ENCODE measurements around the gene YTHDC2. TPM values are rescaled to one million over a fixed set of nuclear protein-coding genes. Genes with fewer than 3 reads are reported as not detected.

YTHDC2 gene
- total and polyA plus RNA-seq, 8 donors: 3.8 to 78.0 (median 22.9) TPM

- Histone ChIP-seq H3K9me3 (peaks cover 0 to 22% (median 15%) of the 10 kb centered on the region in 4 donors), H3K4me3 (no peak overlapping the region), H3K36me3 (no peaks in the 10 kb centered on the region), H3K27me3 (peaks cover 2 to 61% (median 32%) of the 10 kb centered on the region in 3 donors), H3K4me1 (peaks cover 16 to 25% (median 22%) of the 10 kb centered on the region in 4 donors), H3K27ac (no peak overlapping the region)
- intact Hi-C loops (cut with DNase I; ENCODE audit: low total_unique reads): no loop called here
- TF ChIP-seq POLR2A (IDR thresholded peaks at IDR 0.05) (no peak), POLR2AphosphoS5 (IDR thresholded peaks at IDR 0.05) (no peak), CTCF (IDR thresholded peaks at IDR 0.05) (no peak), EP300 (IDR thresholded peaks at IDR 0.05) (no peak)
- DNase-seq: no peak
- WGBS, 5 donors: 96 to 100% (median 98%) methylated on average over 3 of the region's 3 CpGs
Observed at GRCh38 chr5:113490317-113490716, 23.2 kb upstream of the YTHDC2 start.

GRCh38 chr5:113491022-113491421 is 22.5 kb upstream of the YTHDC2 start:
- H3K4me1 ChIP-seq: peaks cover 16 to 25% (median 22%) of the 10 kb centered on the region in 4 donors
- peaks cover 0 to 22% (median 15%) of the 10 kb centered on the region in 4 donors for H3K9me3 ChIP-seq
- no peaks in the 10 kb centered on the region for H3K36me3 ChIP-seq
- no peak for TF ChIP-seq EP300 (IDR thresholded peaks at IDR 0.05)
- TF ChIP-seq CTCF (IDR thresholded peaks at IDR 0.05): no peak
- no peak for TF ChIP-seq POLR2AphosphoS5 (IDR thresholded peaks at IDR 0.05)
- no peak for TF ChIP-seq POLR2A (IDR thresholded peaks at IDR 0.05)
- DNase-seq: no peak
- whole genome bisulfite sequencing, 5 donors: 84 to 92% (median 88%) methylated on average over 2 of the region's 2 CpGs
- intact Hi-C loops (cut with DNase I; ENCODE audit: low total_unique reads): no loop called here
- peaks cover 2 to 54% (median 29%) of the 10 kb centered on the region in 3 donors for H3K27me3 ChIP-seq
- no peak overlapping the region for H3K4me3 ChIP-seq
- no peak overlapping the region for H3K27ac ChIP-seq

- 86 to 94% (median 91%) methylated on average over 1 of the region's 1 CpG for WGBS, 5 donors
- intact Hi-C loops (cut with DNase I; ENCODE audit: low total_unique reads): no loop called here
Observed at GRCh38 chr5:113493446-113493845, 20.0 kb upstream of the YTHDC2 start.

GRCh38 chr5:113495422-113495841 is 18.1 kb upstream of the YTHDC2 start:
- no peak for DNase-seq
- intact Hi-C loops (cut with DNase I; ENCODE audit: low total_unique reads): no loop called here
- 64 to 86% (median 77%) methylated on average over 1 of the region's 1 CpG for WGBS, 5 donors
- TF ChIP-seq POLR2A (IDR thresholded peaks at IDR 0.05) (no peak), POLR2AphosphoS5 (IDR thresholded peaks at IDR 0.05) (no peak), EP300 (IDR thresholded peaks at IDR 0.05) (no peak), CTCF (IDR thresholded peaks at IDR 0.05) (no peak)
- peaks cover 0 to 12% (median 0%) of the 10 kb centered on the region in 3 donors for H3K27me3 ChIP-seq
- no peaks in the 10 kb centered on the region for H3K4me1 ChIP-seq
- no peaks in the 10 kb centered on the region for H3K36me3 ChIP-seq
- peaks cover 0 to 12% (median 10%) of the 10 kb centered on the region in 4 donors for H3K9me3 ChIP-seq
- no peak overlapping the region for H3K4me3 ChIP-seq
- no peak overlapping the region for H3K27ac ChIP-seq

More at GRCh38 chr5:113493446-113493845, 20.0 kb upstream of the YTHDC2 start:
- no peak overlapping the region for H3K27ac ChIP-seq
- no peaks in the 10 kb centered on the region for H3K36me3 ChIP-seq
- H3K9me3 ChIP-seq: peaks cover 0 to 22% (median 15%) of the 10 kb centered on the region in 4 donors
- H3K27me3 ChIP-seq: peaks cover 0 to 32% (median 7%) of the 10 kb centered on the region in 3 donors
- peaks cover 6 to 12% (median 9%) of the 10 kb centered on the region in 4 donors for H3K4me1 ChIP-seq
- H3K4me3 ChIP-seq: no peak overlapping the region
- no peak for DNase-seq
- TF ChIP-seq EP300 (IDR thresholded peaks at IDR 0.05): no peak
- TF ChIP-seq CTCF (IDR thresholded peaks at IDR 0.05): no peak
- no peak for TF ChIP-seq POLR2AphosphoS5 (IDR thresholded peaks at IDR 0.05)
- TF ChIP-seq POLR2A (IDR thresholded peaks at IDR 0.05): no peak

Measured in stomach (tissue), 9 donors.